Esophagus muscularis mucosa (tissue), 4 donors: Measurements from ENCODE around the gene LNPEP. TPM values are rescaled to one million over a fixed set of nuclear protein-coding genes. Genes with fewer than 3 reads are reported as not detected.
"Not testable (repeated sequence)": the region's sequence is repeated elsewhere in the genome, so short reads cannot be mapped to it uniquely, and the experiment has no call there.

Experiments
- DNase-seq: peaks from one replicate; pipeline ENCODE4 v3.0.0-alpha.2; 2017; ENCODE audit errors: extremely low spot score
- H3K27ac ChIP-seq, 4 donors: fragments of 200-600 bp; sonication (generic); replicated peaks in 1 of 4; 1 replicate in 3 of 4; 2 replicates in 1 of 4; pipeline ENCODE4 v1.5.1; 2016 to 2019; ENCODE audit warnings: mild to moderate bottlenecking in 1 of 4
- H3K27me3 ChIP-seq, 4 donors: fragments of 200-600 bp; sonication (generic); one replicate each; pipeline versions ENCODE4 v1.5.1 to v1.6.0; 2016 to 2019
- H3K36me3 ChIP-seq, 4 donors: fragments of 200-600 bp; sonication (generic); one replicate each; pipeline ENCODE4 v1.5.1; 2016 to 2019
- H3K4me1 ChIP-seq, 4 donors: fragments of 200-600 bp; sonication (generic); one replicate each; pipeline ENCODE4 v1.5.1; 2016 to 2019
- H3K4me3 ChIP-seq, 4 donors: fragments of 200-600 bp; sonication (generic); 1 replicate in 2 of 4; 2 replicates in 2 of 4; pipeline ENCODE4 v1.5.1; 2016 to 2019; ENCODE audit warnings: mild to moderate bottlenecking in 4 of 4, moderate library complexity in 1 of 4
- H3K9me3 ChIP-seq, 4 donors: fragments of 200-600 bp; sonication (generic); 1 replicate in 3 of 4; 2 replicates in 1 of 4; pipeline ENCODE4 v1.5.1; 2016 to 2019
- EP300 ChIP-seq: sonication (generic); formaldehyde crosslinking; IDR thresholded peaks from one replicate; pipeline ENCODE4 v1.6.1; 2017; ENCODE audit warnings: antibody characterized with exemption
- POLR2A ChIP-seq: fragments of 450-650 bp; IDR thresholded peaks from one replicate; pipeline ENCODE4 v1.6.1; 2017; ENCODE audit warnings: antibody characterized with exemption, moderate library complexity, mild to moderate bottlenecking, low read depth
- POLR2AphosphoS5 ChIP-seq, 2 donors: sonication (generic); formaldehyde crosslinking; IDR thresholded peaks; one replicate each; pipeline ENCODE4 v1.6.1; 2017; ENCODE audit warnings: antibody characterized with exemption in 2 of 2
- WGBS: methylation state at CpG from one replicate; pipeline ENCODE4 v1.1.5; 2018; 5-methylcytosine and 5-hydroxymethylcytosine counted together
- intact Hi-C: fragments of 100-400 bp; cut with DNase I; formaldehyde crosslinking; loops from one replicate; pipeline ENCODE4 v1.15.1; 2023
- total RNA-seq, 4 donors: library from RNA; depleted of rRNA; stranded (reverse); fragments of >200 nt; gene quantifications; one replicate each; pipeline versions ENCODE4 v1.1.0 to v1.2.1, GENCODE V29; 2016
- TF ChIP-seq, protein P1 (sequence below), 3 experiments: fragments of 200-600 bp in 2 of 3; fragments of 450-650 bp in 1 of 3; sonication (generic) in 2 of 3; IDR thresholded peaks; one replicate each; pipeline ENCODE4 v1.5.1; 2017 to 2019; ENCODE audit warnings: antibody characterized with exemption in 3 of 3, mild to moderate bottlenecking in 2 of 3, moderate library complexity in 1 of 3

Gene LNPEP
- total RNA-seq, 4 donors from 2014 or later: 55.2 to 80.2 (median 65.6) TPM

GRCh38 chr5:97075649-97076048, 139.8 kb downstream of the LNPEP start:
- WGBS: 92% methylated on average over 5 of the region's 5 CpGs
- Histone ChIP-seq H3K4me1 (peaks cover 0 to 5% (median 3%) of the 10 kb centered on the region in 4 donors), H3K9me3 (no peaks in the 10 kb centered on the region), H3K4me3 (no peak overlapping the region), H3K27ac (no peak overlapping the region), H3K27me3 (no peaks in the 10 kb centered on the region), H3K36me3 (no peaks in the 10 kb centered on the region)
- no peak for DNase-seq
- intact Hi-C loops: no loop called here
- TF ChIP-seq POLR2A (no peak), EP300 (no peak)
- TF ChIP-seq, protein P1, sequence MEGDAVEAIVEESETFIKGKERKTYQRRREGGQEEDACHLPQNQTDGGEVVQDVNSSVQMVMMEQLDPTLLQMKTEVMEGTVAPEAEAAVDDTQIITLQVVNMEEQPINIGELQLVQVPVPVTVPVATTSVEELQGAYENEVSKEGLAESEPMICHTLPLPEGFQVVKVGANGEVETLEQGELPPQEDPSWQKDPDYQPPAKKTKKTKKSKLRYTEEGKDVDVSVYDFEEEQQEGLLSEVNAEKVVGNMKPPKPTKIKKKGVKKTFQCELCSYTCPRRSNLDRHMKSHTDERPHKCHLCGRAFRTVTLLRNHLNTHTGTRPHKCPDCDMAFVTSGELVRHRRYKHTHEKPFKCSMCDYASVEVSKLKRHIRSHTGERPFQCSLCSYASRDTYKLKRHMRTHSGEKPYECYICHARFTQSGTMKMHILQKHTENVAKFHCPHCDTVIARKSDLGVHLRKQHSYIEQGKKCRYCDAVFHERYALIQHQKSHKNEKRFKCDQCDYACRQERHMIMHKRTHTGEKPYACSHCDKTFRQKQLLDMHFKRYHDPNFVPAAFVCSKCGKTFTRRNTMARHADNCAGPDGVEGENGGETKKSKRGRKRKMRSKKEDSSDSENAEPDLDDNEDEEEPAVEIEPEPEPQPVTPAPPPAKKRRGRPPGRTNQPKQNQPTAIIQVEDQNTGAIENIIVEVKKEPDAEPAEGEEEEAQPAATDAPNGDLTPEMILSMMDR (IDR thresholded peaks at IDR 0.05): no peak

DNA sequence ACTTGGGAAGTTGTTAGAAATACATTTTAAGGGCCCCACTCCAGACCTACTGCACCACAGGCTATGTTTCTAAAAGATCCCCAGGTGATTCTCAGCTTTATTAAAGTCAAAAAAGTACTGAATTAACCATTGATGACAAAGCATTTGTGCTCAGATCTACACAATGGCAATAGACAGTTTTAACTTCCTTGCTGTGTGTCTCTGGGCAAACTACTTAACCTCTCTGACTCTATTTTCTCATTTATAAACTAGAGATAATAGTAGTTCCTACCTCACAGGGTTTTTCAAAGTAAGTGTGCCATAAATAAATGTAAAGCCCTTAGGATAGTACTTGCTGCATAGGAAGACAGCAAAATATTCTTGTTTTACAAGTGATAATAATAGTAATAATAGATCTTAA, 140.2 kb downstream of the LNPEP start:
- H3K4me1 ChIP-seq: peaks cover 0 to 5% (median 2%) of the 10 kb centered on the region in 4 donors
- intact Hi-C loops: no loop called here
- H3K27ac ChIP-seq: no peak overlapping the region
- no peak overlapping the region for H3K4me3 ChIP-seq
- H3K27me3 ChIP-seq: no peaks in the 10 kb centered on the region
- no peaks in the 10 kb centered on the region for H3K36me3 ChIP-seq
- no peaks in the 10 kb centered on the region for H3K9me3 ChIP-seq
- DNase-seq: no peak
- TF ChIP-seq POLR2AphosphoS5 (IDR thresholded peaks at IDR 0.05) (no peak), EP300 (no peak), POLR2A (no peak)
- TF ChIP-seq, protein P1 (IDR thresholded peaks at IDR 0.05): no peak

- peak; percentile 37 for DNase-seq
- Histone ChIP-seq H3K27ac (no peak overlapping the region), H3K9me3 (no peaks in the 10 kb centered on the region), H3K36me3 (no peaks in the 10 kb centered on the region), H3K4me1 (no peaks in the 10 kb centered on the region), H3K27me3 (no peaks in the 10 kb centered on the region), H3K4me3 (no peak overlapping the region)
- WGBS: 86% methylated on average over 4 of the region's 4 CpGs
- intact Hi-C loops: no loop called here
- TF ChIP-seq POLR2A: no peak
- no peak for TF ChIP-seq POLR2AphosphoS5 (IDR thresholded peaks at IDR 0.05)
- TF ChIP-seq EP300: no peak
- TF ChIP-seq, protein P1 (IDR thresholded peaks at IDR 0.05): no peak
Measured at GRCh38 chr5:97077246-97077645, 141.4 kb downstream of the LNPEP start.

- Histone ChIP-seq H3K9me3 (no peaks in the 10 kb centered on the region), H3K4me3 (no peak overlapping the region), H3K27me3 (no peaks in the 10 kb centered on the region), H3K36me3 (no peaks in the 10 kb centered on the region), H3K4me1 (no peaks in the 10 kb centered on the region), H3K27ac (no peak overlapping the region)
- TF ChIP-seq POLR2AphosphoS5 (IDR thresholded peaks at IDR 0.05): peak in 1 of 2 donors; percentile 30
- TF ChIP-seq, protein P1 (IDR thresholded peaks at IDR 0.05): no peak
- TF ChIP-seq EP300: no peak
- no peak for TF ChIP-seq POLR2A
- DNase-seq: peak; percentile 21
- WGBS: 77% methylated on average over 4 of the region's 4 CpGs
- intact Hi-C loops: no loop called here
Measured at GRCh38 chr5:97078958-97079743, 143.3 kb downstream of the LNPEP start.

DNA sequence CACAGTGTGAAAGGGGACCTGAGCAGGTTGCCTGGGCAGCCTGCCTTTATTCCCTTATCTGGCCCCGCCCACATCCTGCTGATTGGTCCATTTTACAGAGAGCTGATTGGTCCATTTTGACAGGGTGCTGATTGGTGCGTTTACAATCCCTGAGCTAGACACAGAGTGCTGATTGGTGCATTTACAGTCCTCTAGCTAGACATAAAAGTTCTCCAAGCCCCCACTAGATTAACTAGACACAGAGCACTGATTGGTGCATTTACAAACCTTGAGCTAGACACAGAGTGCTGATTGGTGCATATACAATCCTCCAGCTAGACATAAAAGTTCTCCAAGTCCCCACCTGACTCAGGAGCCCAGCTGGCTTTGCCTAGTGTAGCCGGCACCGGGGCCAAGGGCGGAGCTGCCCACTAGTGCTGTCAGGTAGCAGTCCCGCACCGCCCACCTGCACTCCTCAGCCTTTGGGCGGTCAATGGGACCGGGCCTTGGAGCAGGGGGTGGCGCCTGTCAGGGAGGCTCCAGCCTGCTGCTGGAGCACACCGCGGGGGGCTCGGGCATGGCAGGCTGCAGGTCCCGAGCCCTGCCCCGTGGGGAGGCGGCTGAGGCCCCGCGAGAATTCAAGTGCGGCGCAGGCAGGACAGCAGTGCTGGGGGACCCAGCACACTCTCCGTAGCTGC, 149.0 kb downstream of the LNPEP start:
- H3K9me3 ChIP-seq, intact Hi-C loops, H3K27me3 ChIP-seq, H3K36me3 ChIP-seq, H3K4me1 ChIP-seq, H3K27ac ChIP-seq, DNase-seq, H3K4me3 ChIP-seq: not testable (repeated sequence)
- 94% methylated on average over 3 of the region's 21 CpGs for WGBS
